AG09309 (cell line): ENCODE measurements around the gene TRIM63.

Source experiments
- DNase-seq: peaks from one replicate; pipeline ENCODE4 v3.0.0-alpha.2; 2010; ENCODE audit warnings: low read depth
- H3K4me3 ChIP-seq: 2 replicates; pipeline ENCODE4 v1.5.1; 2011; ENCODE audit warnings: mild to moderate bottlenecking, low read depth, low read length, moderate library complexity; ENCODE audit not compliant: control insufficient read depth
- TF ChIP-seq, protein P1 (sequence below): IDR thresholded peaks from 2 replicates; pipeline ENCODE4 v1.5.1; 2011; ENCODE audit warnings: mild to moderate bottlenecking, low read depth, low read length, inconsistent platforms; ENCODE audit not compliant: insufficient read depth, control insufficient read depth; ENCODE audit errors: missing control alignments

Gene TRIM63

DNA sequence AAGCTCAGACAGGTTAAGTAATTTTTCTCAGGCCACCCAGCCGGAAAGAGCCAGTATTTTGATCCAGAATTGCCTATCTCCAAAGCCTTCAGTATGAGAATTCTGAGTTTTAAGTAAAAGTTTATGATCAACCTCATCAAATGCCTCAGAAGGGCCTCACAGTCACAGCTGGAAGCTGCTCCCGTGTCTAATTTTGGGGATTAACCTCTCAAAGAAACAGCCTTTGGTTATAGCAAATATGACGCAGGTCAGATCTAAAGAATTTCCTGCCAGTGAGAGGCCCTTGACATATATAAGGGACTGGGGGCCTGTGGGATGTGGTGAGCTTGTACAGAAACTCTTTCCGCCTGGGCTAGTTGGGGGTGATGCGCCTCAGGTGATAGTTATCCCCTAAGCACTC lies 43.6 kb downstream of the TRIM63 start:
- TF ChIP-seq, protein P1, sequence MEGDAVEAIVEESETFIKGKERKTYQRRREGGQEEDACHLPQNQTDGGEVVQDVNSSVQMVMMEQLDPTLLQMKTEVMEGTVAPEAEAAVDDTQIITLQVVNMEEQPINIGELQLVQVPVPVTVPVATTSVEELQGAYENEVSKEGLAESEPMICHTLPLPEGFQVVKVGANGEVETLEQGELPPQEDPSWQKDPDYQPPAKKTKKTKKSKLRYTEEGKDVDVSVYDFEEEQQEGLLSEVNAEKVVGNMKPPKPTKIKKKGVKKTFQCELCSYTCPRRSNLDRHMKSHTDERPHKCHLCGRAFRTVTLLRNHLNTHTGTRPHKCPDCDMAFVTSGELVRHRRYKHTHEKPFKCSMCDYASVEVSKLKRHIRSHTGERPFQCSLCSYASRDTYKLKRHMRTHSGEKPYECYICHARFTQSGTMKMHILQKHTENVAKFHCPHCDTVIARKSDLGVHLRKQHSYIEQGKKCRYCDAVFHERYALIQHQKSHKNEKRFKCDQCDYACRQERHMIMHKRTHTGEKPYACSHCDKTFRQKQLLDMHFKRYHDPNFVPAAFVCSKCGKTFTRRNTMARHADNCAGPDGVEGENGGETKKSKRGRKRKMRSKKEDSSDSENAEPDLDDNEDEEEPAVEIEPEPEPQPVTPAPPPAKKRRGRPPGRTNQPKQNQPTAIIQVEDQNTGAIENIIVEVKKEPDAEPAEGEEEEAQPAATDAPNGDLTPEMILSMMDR: no peak
- H3K4me3 ChIP-seq: no peak overlapping the region

DNA sequence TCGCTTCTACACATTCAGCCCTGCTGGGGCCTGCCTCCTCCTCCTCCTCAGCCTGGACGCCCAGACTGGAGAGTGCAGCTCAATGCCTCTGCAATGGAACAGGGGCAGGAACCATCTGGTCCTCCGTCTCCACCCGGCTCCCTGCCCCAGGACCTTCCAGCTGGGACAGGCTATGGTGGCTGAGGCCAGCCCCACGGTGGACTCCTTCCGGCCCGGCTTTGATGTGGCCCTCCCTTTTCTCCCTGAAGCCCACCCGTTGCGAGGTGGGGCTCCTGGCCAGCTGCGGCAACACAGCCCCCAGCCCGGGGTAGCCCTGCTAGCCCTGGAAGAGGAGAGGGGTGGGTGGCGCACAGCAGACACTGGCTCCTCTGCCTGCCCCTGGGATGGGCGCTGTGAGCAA lies 44.4 kb downstream of the TRIM63 start:
- H3K4me3 ChIP-seq: no peak overlapping the region
- DNase-seq: no peak
- TF ChIP-seq, protein P1: no peak

More for the DNA sequence above, 43.6 kb downstream of the TRIM63 start:
- no peak for DNase-seq

DNA sequence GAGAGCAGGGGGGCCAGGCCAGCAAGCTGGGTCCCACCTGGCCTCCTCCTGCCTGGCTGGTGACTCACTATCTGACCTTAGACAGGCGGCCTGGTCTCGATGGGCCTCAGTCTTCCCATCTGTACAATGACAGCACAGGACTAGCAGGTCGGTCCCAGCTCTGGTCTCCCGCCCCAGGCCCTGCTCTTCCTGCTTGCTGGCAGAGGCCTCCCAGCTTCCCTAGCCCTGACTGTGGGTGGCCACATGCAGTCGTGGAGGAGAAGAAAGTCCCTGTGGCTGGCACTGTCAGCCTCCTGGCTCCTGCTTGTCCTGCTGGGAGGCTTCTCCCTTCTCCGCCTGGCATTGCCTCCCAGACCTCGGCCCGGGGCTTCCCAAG lies 45.0 kb downstream of the TRIM63 start:
- no peak overlapping the region for H3K4me3 ChIP-seq
- TF ChIP-seq, protein P1: no peak
- DNase-seq: no peak

DNA sequence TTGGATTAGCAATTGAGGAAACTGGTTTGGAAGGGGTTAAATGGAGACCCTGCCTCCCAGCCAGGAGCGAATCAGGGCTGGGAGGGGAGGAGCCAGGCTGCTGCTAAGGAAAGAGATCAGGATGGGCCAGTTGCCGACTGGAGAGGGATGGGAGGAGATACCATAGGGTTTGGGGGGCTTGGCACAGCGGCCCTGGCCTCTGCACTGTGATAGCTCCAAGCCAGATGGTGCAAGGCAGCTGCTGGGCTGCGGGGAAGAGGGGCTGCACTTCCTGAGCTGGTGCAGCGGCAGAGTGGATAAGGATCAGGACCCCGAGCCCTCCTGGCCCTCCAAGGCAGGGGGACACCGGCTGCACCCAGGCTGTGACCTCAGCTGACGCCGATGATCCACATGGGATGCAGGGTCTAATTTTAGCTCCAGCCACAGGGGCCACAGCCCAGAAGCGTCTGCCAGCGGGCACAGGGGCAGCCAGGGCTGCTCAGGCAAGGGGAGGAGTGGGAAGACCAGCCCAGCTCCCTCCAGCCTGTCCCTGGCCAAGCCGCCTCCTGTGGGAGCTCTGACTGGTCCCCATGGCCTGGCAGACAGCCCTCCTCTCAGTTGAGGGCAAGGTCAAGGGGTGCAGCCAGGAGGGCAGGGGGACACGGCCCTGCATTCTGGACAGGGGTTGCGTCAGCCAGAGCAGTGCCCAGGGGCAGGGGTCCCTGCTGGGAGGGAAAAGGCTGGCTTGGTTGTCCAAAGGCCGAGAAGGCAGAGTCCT lies 45.6 kb downstream of the TRIM63 start, which contains the start of gene EXTL1:
Gene EXTL1 (plus strand): TSS at position 129 of the 757 bp plus-strand sequence. CDS start 872 bp downstream, outside the sequence.
- no peak for DNase-seq
- H3K4me3 ChIP-seq: peak within 1 kb of the TSS; percentile 22
- TF ChIP-seq, protein P1: no peak

DNA sequence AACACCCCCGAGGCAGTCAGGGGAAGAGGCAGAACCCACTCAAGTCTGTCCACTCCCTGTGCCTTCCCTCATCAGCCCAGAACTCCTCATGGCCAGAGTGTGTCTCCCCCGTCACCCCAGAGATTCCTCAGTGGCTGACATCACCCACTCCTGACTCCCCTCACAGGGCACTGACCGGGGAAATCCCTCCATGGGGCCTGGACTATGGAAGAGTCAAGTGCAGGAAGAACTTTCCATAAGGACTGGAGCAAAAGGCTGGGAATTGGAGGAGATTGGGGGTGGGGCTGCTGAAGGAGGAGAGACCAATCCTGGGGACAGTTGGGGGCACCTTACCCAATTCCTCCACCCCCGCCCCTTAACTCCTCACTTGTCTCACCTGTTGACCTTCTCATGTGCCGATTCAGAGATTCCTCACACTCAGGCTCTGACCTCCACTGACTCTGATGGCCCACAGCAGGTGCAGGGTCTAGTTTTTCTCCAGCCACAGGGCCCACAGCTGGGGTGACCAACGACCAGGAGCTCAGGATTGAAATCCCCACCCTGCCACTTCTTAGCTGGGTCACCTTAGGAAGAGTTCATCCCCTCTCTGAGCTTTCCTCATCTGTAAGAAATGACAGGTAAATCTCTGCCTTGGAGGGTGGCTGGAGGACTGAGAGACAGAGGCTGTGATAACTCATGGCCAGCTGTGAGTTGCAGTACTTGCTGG lies 46.3 kb downstream of the TRIM63 start:
- no peak for DNase-seq
- TF ChIP-seq, protein P1: no peak
- H3K4me3 ChIP-seq: no peak overlapping the region; the same call in 1 of the 2 replicates

DNA sequence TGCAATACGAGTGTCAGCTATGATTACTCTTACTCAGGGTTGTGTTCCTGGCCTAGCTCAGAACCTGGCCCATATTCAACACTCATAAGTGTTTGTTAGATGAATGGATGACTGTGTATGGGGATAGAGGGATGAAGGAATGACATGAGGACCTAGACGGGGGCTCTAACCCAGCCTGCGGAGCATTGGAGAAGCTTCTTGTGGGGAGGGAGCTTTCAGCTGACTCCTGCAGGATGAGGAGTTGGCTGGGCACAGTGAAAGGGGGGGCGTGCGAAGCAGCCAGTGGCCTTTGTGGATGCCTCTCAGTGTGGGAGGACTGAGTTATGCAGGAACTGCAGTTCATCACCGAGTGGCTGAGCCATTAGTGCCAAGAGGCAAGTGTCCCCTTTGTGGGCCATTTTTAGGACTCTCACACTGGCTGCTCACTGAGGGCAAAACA lies 47.1 kb downstream of the TRIM63 start:
- H3K4me3 ChIP-seq: no peak overlapping the region
- DNase-seq: no peak
- TF ChIP-seq, protein P1: no peak
